NCI-H1048 (cell line): Measurements from ENCODE around the gene OR52H1.
"Not testable (repeated sequence)": the region's sequence is repeated elsewhere in the genome, so short reads cannot be mapped to it uniquely, and the experiment has no call there.

Experiments used
- DNase-seq: peaks from one replicate; lab custom pipeline; 2025; lab: John Stamatoyannopoulos, UW

Gene OR52H1

GRCh38 chr11:5548440-5548839, at the start of gene OR52H1:
Gene OR52H1 (minus strand): TSS chr11:5548540. CDS start chr11:5545505, 3,035 bp downstream.
- DNase-seq, result no peak

- no peak for DNase-seq
These were observed 49.6 kb upstream of the OR52H1 start for GRCh38 chr11:5597953-5598352.

DNA sequence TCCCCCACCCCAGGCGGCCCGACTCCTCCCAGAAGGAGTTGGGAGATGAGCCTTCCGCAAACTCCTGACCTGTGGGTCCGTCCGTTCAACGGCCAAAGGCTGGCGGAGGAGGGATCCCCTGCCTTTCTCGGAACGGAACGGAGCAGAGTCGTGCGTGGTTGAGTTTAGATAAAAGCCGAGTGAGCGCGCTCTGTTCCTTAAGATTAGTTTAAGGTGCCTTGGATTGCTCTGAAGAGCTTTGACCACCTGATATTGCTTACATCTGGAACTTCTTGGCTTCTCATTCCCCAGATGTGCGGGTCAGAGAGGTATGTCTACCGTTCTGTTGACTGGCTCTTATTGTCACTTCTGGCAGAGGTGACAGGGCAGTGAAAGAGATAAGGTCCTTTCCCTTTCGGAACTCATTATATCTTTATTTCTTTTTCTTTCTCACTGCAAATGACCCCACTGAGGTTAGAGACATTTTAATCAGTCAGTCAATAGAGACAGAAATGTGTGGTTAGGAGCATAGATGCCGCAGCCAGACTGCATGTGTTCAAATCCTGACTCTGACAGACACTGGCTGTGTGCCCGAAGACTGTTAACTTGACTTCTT, 48.4 kb upstream of the OR52H1 start, which contains the start of gene TRIM6:
TRIM6 (plus strand) TSS at position 31 of the 595 bp plus-strand sequence; CDS start at position 292, 261 bp downstream.
- no peak for DNase-seq

GRCh38 chr11:5593146-5593545, 44.8 kb upstream of the OR52H1 start:
- no peak for DNase-seq

- no peak for DNase-seq
These were observed 44.3 kb upstream of the OR52H1 start for GRCh38 chr11:5592615-5593014.

DNA sequence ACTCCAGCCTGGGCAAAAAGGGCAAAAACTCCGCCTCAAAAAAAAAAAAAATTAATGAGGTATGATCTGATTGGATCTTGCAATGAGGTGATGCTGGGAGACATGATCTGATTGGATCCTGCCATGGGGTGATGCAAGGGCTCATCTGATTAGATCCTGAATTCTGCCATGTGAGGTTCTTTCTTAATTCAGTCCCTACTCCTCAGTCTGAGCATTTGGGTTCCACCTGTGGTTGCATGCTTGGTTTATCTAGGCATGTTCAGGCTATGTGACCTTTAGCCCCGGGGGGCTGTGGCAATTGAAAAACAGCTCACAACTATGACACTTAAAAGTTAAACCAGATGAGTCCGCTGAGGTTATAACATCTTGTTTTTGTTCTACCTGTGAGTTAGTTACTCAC, 43.3 kb upstream of the OR52H1 start:
- no peak for DNase-seq

- DNase-seq, result not testable (repeated sequence)
These were observed 41.6 kb upstream of the OR52H1 start for GRCh38 chr11:5589906-5590305.

- DNase-seq, result not testable (repeated sequence)
These were observed 36.1 kb upstream of the OR52H1 start for GRCh38 chr11:5584458-5584857.

DNA sequence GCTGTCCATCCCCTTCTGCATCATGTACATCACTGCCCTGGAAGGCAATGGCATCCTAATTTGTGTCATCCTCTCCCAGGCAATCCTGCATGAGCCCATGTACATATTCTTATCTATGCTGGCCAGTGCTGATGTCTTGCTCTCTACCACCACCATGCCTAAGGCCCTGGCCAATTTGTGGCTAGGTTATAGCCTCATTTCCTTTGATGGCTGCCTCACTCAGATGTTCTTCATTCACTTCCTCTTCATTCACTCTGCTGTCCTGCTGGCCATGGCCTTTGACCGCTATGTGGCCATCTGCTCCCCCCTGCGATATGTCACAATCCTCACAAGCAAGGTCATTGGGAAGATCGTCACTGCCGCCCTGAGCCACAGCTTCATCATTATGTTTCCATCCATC, 32.7 kb upstream of the OR52H1 start:
- DNase-seq, result no peak

GRCh38 chr11:5580577-5580976, 32.2 kb upstream of the OR52H1 start, which contains the start of gene OR52B6:
Gene OR52B6 (plus strand): TSS chr11:5580877. CDS start chr11:5580877, 0 bp downstream.
- no peak for DNase-seq

- DNase-seq, result no peak
These were observed 28.8 kb upstream of the OR52H1 start for GRCh38 chr11:5577101-5577500.

- no peak for DNase-seq
These were observed 26.8 kb upstream of the OR52H1 start for GRCh38 chr11:5575152-5575551.

DNA sequence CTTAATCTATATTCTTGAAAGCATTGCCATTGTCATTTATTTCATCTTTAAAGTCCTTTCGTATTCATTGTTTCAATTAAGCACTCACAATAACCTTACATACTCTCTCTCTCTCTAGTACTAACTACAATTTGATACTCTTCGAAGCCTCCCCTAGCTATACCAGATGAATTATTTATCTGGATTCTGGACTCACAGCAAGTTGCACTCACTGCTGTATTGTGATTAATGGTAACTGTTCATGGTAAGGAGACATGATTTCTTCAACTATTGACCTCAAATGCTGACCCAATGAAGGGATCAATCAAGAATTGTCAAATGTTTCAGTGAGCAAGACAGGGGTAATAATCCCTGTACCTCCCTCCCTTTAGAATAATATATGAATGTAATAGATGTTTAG, 26.3 kb upstream of the OR52H1 start:
- no peak for DNase-seq

DNA sequence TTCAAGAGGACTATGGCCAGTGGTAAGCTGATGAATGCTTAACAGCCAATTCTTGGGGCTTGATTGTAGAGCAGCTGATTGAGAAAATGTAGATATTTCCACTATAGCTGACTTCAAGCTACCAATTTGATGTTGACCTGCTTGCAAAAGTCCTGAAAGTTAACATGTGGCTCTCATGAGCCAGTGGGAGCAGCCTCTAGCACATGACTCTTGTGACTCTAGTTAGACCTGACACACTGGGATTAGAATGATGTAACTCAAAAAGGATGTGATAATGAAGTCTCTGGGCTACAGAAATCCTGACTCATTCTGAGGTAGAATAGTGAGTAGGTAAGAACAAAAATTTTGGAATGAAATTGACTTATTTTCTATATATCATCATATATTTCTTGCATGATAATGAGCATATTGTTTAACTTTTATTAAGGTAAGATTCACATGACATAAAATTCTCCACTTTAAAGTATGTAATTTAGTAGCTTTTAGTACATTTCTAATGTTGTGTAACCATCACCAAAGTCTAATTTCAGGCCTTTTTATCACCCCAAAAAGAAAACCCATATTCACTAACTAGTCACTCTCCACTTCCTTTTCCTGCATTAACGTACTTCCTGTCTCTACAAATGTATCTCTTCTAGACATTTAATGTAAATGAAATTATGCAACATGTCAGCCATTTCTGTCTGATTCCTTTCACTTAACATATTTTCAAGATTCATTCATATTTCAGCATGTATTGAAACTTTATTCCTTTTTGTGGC, 16.1 kb upstream of the OR52H1 start:
- DNase-seq, result no peak

DNA sequence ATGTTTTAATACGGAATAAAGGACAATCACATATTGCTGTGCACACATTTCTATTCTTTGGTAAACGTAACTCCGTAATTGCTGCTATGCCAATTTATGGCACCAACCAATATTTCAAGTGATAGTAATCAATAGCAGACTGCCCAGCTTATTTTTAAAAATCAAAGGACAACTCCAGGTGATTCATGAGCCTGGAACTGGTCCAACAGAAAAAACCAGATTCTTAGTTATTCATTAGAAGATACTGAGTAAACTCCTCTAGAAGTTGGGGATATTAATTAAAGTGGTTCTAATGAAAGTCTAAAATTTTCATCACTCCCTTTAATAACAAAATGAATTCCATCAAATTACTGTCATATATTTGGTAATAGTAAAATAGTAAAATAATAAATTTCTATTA, 9.4 kb upstream of the OR52H1 start:
- no peak for DNase-seq

DNA sequence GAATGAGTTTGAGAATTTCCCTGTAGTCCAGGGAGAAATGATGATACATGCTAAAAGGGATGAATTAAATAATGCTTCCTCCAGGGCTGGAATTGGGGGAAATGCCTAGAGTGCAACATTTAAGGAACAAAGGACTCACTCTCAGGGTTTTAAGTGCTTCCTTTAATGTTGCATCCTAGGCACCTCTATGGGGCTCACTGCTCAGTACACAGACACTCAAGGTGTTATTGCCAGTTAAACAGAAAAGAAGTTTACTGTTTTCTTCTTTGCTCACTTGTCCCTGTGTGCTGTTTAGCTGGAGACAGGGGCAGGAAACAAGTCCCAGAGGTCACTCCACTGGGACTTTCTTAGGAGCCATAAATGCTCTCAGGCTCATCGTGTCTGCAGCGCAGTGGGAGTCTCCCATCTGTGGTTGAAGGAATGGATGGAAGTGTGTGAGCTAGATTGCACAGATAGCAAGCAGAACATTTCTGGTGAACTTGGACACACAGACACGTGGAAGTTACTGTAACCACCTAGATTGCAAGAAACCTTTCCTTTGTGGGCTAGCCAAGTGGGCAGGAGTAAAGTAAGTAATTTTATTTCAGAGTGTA, 8.4 kb upstream of the OR52H1 start:
- DNase-seq, result no peak

DNA sequence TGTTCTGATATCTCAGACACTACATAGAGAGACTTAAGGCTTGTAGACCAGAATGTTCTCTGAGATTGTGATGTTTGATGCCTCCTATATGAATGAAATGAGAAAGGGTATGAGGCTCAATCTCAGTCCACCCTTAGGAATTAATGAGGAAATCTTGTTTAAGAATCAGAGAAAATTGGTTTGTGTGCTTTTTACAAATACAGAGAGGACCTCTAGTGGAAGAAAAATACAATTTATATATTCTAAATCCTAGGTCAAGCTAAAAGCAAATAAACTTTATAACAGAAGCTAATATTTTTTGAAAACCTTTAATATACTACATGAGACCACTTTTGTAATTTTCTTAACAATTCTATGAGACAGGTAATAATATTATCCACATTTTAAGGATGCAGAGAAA, 5.0 kb upstream of the OR52H1 start:
- no peak for DNase-seq

- DNase-seq, result no peak
These were observed 2.2 kb upstream of the OR52H1 start for GRCh38 chr11:5550440-5551095.

DNA sequence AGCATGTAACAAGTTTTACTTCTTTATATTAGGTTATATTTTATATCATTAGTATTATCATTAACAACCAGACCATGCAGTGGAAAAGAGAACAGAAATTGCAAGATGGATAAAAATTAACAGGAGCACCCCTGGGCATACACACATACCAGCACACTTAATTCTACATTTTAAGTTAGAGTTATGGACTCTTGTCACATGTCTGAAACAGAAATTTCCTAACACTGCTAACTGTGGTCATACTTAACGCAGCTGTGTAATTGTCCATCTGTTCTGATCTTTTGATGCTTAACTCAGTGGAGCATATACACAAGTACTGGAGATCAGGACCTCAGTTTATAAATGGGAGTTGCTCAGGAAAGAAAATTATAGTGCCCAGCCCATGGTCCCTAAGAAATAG, 358 bp downstream of the OR52H1 start:
- DNase-seq, result no peak

GRCh38 chr11:5546457-5546856, 1.9 kb downstream of the OR52H1 start:
- no peak for DNase-seq

DNA sequence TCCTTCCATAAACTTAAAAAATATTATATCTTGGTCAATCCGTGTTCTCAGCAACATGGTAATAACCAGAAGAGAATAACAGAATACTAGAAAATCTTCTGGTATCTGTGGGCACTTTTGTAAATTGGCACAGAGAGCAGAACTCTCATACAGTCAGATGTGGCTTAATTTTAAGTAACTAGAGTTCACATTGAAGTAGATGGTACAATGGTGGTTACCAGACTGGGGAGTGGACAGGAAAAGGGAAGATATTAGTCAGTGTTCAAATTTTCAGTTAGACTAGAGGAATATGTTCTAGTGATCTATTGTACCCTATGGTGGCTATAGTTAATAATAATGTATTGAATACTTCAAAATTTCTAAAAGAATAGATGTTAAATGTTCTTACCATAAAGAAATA, 6.9 kb downstream of the OR52H1 start:
- no peak for DNase-seq

DNA sequence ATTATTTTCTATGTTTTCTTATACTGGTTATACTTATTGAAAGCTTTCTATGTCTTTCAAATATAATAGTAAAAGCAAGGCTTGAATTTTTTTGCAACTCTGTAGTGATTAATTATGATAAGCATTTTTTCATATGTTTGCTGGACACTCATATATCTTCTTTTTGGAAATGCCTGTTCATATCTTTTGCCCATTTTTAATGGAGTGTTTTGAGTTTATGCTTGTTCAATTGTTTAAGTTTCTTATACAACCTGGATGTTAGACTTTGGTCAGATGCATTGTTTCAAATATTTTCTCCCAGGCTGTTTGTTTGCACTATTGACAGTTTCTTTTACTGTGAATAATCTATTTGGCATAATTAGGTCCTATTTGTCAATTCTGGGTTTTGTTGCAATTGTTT, 11.9 kb downstream of the OR52H1 start:
- no peak for DNase-seq

GRCh38 chr11:5534046-5534445, 14.3 kb downstream of the OR52H1 start:
- no peak for DNase-seq
